DOHH2 (cell line): Measurements from ENCODE around the gene AGAP2.

ENCODE experiments used
- H3F3A ChIP-seq: fragments of 200-600 bp; sonication (generic), shearing (Covaris generic); 2 replicates; pipeline ENCODE4 v1.6.0; 2016; ENCODE audit warnings: antibody characterized with exemption, mild to moderate bottlenecking; ENCODE audit not compliant: control insufficient read depth, insufficient read depth
- H3K27ac ChIP-seq: fragments of 200-600 bp; sonication (generic); 2 replicates; pipeline ENCODE4 v1.5.1; 2014; ENCODE audit warnings: low read depth, mild to moderate bottlenecking, low read length, moderate library complexity
- H3K27me3 ChIP-seq: fragments of 200-600 bp; sonication (generic); 2 replicates; pipeline ENCODE4 v1.6.1; 2014; ENCODE audit warnings: mild to moderate bottlenecking, low read length, mixed read lengths; ENCODE audit not compliant: control insufficient read depth
- H3K36me3 ChIP-seq: fragments of 200-600 bp; sonication (generic); 2 replicates; pipeline ENCODE4 v1.6.1; 2014; ENCODE audit warnings: mild to moderate bottlenecking, low read length, moderate library complexity, mixed read lengths; ENCODE audit not compliant: control insufficient read depth
- H3K4me1 ChIP-seq: fragments of 200-600 bp; sonication (generic); 2 replicates; pipeline ENCODE4 v1.6.1; 2014; ENCODE audit warnings: mild to moderate bottlenecking, low read length, mixed read lengths; ENCODE audit not compliant: control insufficient read depth
- H3K4me2 ChIP-seq: fragments of 200-600 bp; sonication (generic); 2 replicates; pipeline ENCODE4 v1.6.0; 2014; ENCODE audit warnings: mild to moderate bottlenecking, low read length, moderate library complexity
- H3K4me3 ChIP-seq: fragments of 200-600 bp; sonication (generic); 2 replicates; pipeline ENCODE4 v1.5.1; 2014; ENCODE audit warnings: mild to moderate bottlenecking, low read length, mixed read lengths
- H3K79me2 ChIP-seq: fragments of 200-600 bp; sonication (generic); 2 replicates; pipeline ENCODE4 v1.6.1; 2014; ENCODE audit warnings: mild to moderate bottlenecking, low read length, mixed read lengths; ENCODE audit not compliant: control insufficient read depth
- H3K9me2 ChIP-seq: fragments of 200-600 bp; sonication (generic); replicated peaks from 2 replicates; pipeline ENCODE4 v1.6.1; 2014; ENCODE audit warnings: mild to moderate bottlenecking, low read length, mixed read lengths; ENCODE audit not compliant: control insufficient read depth
- H3K9me3 ChIP-seq: fragments of 200-600 bp; sonication (generic); 2 replicates; pipeline ENCODE4 v1.6.1; 2014; ENCODE audit warnings: antibody characterized with exemption, low read length, mixed read lengths; ENCODE audit not compliant: control insufficient read depth, insufficient read depth
- H4K20me1 ChIP-seq: fragments of 200-600 bp; sonication (generic); 2 replicates; pipeline ENCODE4 v1.6.0; 2014; ENCODE audit warnings: low read depth, mild to moderate bottlenecking, antibody characterized with exemption, low read length, moderate library complexity; ENCODE audit not compliant: control insufficient read depth, insufficient read depth
- EZH2phosphoT487 ChIP-seq: fragments of 200-600 bp; sonication (generic); IDR thresholded peaks from 2 replicates; pipeline ENCODE4 v1.6.1; 2017; ENCODE audit warnings: borderline replicate concordance, mild to moderate bottlenecking, antibody characterized with exemption, low read length, moderate library complexity, mixed read lengths
- TF ChIP-seq, protein P1 (sequence below): fragments of 200-600 bp; sonication (generic); IDR thresholded peaks from one replicate; pipeline ENCODE4 v1.5.1; 2014; ENCODE audit warnings: antibody characterized with exemption, mild to moderate bottlenecking, low read depth, low read length; ENCODE audit not compliant: poor library complexity, severe bottlenecking

Gene AGAP2

DNA sequence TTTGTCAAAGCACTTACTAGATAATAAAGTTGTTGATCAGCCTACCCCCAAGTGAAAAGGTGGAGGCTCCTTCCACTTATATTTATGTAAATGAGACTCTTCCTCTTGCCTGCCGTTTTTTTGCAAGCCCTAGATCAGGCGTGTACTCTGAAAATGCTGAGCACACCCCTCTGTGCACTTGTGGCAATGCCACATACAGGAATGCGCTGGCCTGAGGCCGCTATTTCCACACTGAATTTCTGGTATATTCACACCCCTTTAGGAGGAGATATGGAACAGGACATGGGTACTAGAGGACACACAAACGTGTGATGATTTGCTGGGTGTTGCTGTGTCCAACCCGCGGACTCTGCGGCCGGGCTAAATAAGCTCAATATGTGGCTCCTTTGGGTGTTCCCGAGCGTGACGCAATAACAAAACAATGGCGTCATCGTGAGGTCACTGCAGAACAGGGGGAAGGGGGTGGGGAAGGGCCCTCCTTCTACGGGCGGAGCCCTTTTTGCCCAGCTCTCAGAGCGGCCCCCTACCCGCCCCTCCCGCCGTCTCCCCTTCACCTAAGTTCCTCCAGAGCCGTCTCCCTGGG is 5.7 kb upstream of the AGAP2 start:
- Histone ChIP-seq H3K9me3 (no peaks in the 10 kb centered on the region), H3K79me2 (peaks cover 41% of the 10 kb centered on the region), H3K27me3 (no peaks in the 10 kb centered on the region), H3K36me3 (peaks cover 41% of the 10 kb centered on the region), H3K9me2 (no peaks in the 10 kb centered on the region), H3K4me2 (peak overlapping the region; percentile 77), H3F3A (peaks cover 29% of the 10 kb centered on the region), H4K20me1 (no peaks in the 10 kb centered on the region), H3K4me3 (peak overlapping the region; percentile 93), H3K27ac (peak overlapping the region; percentile 56), H3K4me1 (peaks cover 61% of the 10 kb centered on the region)
- TF ChIP-seq, protein P1, sequence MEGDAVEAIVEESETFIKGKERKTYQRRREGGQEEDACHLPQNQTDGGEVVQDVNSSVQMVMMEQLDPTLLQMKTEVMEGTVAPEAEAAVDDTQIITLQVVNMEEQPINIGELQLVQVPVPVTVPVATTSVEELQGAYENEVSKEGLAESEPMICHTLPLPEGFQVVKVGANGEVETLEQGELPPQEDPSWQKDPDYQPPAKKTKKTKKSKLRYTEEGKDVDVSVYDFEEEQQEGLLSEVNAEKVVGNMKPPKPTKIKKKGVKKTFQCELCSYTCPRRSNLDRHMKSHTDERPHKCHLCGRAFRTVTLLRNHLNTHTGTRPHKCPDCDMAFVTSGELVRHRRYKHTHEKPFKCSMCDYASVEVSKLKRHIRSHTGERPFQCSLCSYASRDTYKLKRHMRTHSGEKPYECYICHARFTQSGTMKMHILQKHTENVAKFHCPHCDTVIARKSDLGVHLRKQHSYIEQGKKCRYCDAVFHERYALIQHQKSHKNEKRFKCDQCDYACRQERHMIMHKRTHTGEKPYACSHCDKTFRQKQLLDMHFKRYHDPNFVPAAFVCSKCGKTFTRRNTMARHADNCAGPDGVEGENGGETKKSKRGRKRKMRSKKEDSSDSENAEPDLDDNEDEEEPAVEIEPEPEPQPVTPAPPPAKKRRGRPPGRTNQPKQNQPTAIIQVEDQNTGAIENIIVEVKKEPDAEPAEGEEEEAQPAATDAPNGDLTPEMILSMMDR: no peak
- no peak for TF ChIP-seq EZH2phosphoT487

DNA sequence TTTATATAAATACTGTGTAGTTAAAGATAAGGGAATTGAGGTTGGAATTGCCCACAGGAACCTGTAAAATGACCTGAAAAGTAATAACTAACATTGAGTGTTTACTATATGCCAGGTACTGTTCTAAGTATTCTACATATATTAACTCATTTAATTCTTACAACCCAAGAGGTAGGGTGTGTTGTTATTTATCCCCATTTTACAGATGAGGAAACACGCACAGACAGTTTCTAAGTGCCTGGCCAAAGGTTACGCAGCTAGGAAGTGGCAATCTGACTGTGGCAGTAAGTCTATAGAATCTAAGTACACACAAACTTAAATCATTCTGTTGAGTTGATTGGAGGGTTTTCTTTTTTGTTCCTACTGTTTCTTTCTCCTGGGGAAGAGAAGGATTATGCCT is 5.2 kb upstream of the AGAP2 start:
- H3K27me3 ChIP-seq: no peaks in the 10 kb centered on the region
- H3K36me3 ChIP-seq: peaks cover 36% of the 10 kb centered on the region
- peaks cover 29% of the 10 kb centered on the region for H3F3A ChIP-seq
- H3K9me3 ChIP-seq: no peaks in the 10 kb centered on the region
- H3K79me2 ChIP-seq: peaks cover 41% of the 10 kb centered on the region
- peak overlapping the region; percentile 77 for H3K4me2 ChIP-seq
- H3K4me1 ChIP-seq: peaks cover 61% of the 10 kb centered on the region
- TF ChIP-seq, protein P1: no peak
- TF ChIP-seq EZH2phosphoT487: no peak
- H3K27ac ChIP-seq: peak overlapping the region; percentile 56
- no peaks in the 10 kb centered on the region for H3K9me2 ChIP-seq
- peak overlapping the region; percentile 93 for H3K4me3 ChIP-seq
- H4K20me1 ChIP-seq: no peaks in the 10 kb centered on the region

DNA sequence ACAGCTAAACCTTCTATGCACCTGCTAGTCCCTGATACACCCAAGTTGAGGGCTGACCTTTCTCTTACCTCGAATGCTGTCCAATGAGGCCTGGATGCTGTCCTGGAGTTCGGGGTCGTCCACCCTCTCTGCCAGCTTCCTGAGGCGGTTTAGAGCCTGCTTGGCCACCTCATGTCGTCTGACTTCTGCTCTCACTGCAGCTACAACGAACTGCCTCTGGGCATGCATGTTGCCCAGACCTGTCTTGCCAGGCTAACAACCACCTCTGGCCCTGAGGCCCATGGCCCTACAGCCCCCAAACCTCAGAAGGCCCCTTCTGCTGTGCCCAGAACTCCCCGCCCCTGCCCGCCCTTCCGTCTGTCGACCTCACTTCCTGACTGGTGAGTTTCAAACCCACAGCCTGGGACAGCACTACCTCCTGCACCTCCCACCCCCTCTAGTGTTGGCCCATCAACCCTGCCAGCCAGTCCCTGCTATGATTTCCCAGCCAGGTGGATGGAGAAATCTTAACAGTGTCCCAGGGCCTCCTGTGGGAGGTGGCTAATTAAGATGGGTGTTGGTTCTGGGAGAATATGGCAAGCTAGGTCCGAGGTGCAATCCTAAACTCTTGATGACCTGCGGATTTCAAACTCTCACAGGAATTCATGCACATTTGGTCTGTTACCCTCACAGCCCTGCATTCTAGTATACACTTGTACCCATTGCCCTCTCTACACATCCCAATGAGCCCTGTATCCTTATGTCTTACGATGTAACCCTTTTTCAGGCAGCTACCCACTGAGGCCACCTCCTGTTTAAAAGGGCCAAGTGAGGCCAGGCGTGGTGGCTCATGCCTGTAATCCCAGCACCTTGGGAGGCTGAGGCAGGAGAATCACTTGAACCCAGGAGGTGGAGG is 3.5 kb upstream of the AGAP2 start:
- Histone ChIP-seq H3K27ac (peak overlapping the region; percentile 43), H3K4me2 (peak overlapping the region; percentile 93), H3K9me2 (no peaks in the 10 kb centered on the region), H3K9me3 (no peaks in the 10 kb centered on the region), H3F3A (peaks cover 18% of the 10 kb centered on the region), H3K4me1 (peaks cover 61% of the 10 kb centered on the region), H3K27me3 (no peaks in the 10 kb centered on the region), H3K36me3 (peaks cover 20% of the 10 kb centered on the region), H3K4me3 (peak overlapping the region; percentile 83), H4K20me1 (no peaks in the 10 kb centered on the region), H3K79me2 (peaks cover 41% of the 10 kb centered on the region)
- TF ChIP-seq, protein P1: peak; percentile 69
- no peak for TF ChIP-seq EZH2phosphoT487
